Right atrium auricular region (tissue), 2 donors: ENCODE results near the gene TMX3. TPM values are rescaled to one million over a fixed set of nuclear protein-coding genes. Genes with fewer than 3 reads are reported as not detected.

ENCODE experiments used
- DNase-seq: peaks from one replicate; pipeline ENCODE4 v3.0.0-alpha.2; 2019; ENCODE audit warnings: low spot score
- H3K27ac ChIP-seq, 2 donors: fragments of 200-600 bp; sonication (generic); 1 replicate in 1 of 2; 2 replicates in 1 of 2; pipeline ENCODE4 v1.5.1; 2016 to 2019
- H3K27me3 ChIP-seq, 2 donors: fragments of 200-600 bp; sonication (generic); one replicate each; pipeline versions ENCODE4 v1.5.1 to v1.6.0; 2017 to 2019
- H3K36me3 ChIP-seq: fragments of 200-600 bp; sonication (generic); one replicate; pipeline ENCODE4 v1.5.1; 2016
- H3K4me1 ChIP-seq, 2 donors: fragments of 200-600 bp; sonication (generic); one replicate each; pipeline versions ENCODE4 v1.5.1 to v1.6.0; 2017 to 2019
- H3K4me3 ChIP-seq, 2 donors: fragments of 200-600 bp; sonication (generic); 1 replicate in 1 of 2; 2 replicates in 1 of 2; pipeline ENCODE4 v1.5.1; 2017 to 2019; ENCODE audit warnings: mild to moderate bottlenecking in 1 of 2, moderate library complexity in 1 of 2
- H3K9me3 ChIP-seq, 2 donors: fragments of 200-600 bp; sonication (generic); one replicate each; pipeline ENCODE4 v1.5.1; 2019
- CTCF ChIP-seq, 2 donors: fragments of 200-600 bp; sonication (generic); IDR thresholded peaks; one replicate each; pipeline ENCODE4 v1.5.1; 2019; ENCODE audit warnings: antibody characterized with exemption in 2 of 2
- total RNA-seq, 2 donors: library from RNA; depleted of rRNA; stranded (reverse); fragments of >200 nt; gene quantifications; one replicate each; pipeline ENCODE4 v1.1.0, GENCODE V29; 2016

TMX3 gene
- total RNA-seq, 2 donors from 2014 or later: 17.7 to 27.6 TPM

GRCh38 chr18:68742206-68742605 is 27.3 kb upstream of the TMX3 start:
- no peak for TF ChIP-seq CTCF (IDR thresholded peaks at IDR 0.05)
- H3K4me3 ChIP-seq: no peak overlapping the region
- H3K27me3 ChIP-seq: no peaks in the 10 kb centered on the region
- no peaks in the 10 kb centered on the region for H3K4me1 ChIP-seq
- H3K27ac ChIP-seq: no peak overlapping the region
- H3K36me3 ChIP-seq: no peaks in the 10 kb centered on the region
- DNase-seq: no peak
- H3K9me3 ChIP-seq: no peaks in the 10 kb centered on the region

DNA sequence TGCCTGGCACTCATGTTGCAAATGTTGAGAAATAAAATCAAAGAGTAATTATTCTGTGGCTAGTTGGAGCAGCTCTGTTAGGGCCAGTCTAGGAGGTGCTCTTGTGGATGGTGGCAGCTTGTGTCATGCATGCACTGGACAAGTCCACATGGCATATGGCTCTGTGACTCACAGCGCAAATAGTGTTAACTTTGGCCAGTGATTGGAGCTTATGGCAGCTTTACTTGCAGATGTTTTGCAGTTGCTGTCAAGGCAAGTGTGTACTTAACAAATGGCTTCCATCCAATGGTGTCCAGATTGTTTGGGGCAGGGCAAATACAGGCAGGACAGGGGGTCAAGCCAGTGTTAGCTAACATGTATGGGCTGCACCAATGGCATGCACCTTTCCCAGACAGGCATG is 26.1 kb upstream of the TMX3 start:
- no peak for DNase-seq
- H3K36me3 ChIP-seq: no peaks in the 10 kb centered on the region
- H3K4me3 ChIP-seq: no peak overlapping the region
- no peaks in the 10 kb centered on the region for H3K9me3 ChIP-seq
- no peaks in the 10 kb centered on the region for H3K27me3 ChIP-seq
- no peak for TF ChIP-seq CTCF (IDR thresholded peaks at IDR 0.05)
- H3K4me1 ChIP-seq: no peaks in the 10 kb centered on the region
- H3K27ac ChIP-seq: no peak overlapping the region

DNA sequence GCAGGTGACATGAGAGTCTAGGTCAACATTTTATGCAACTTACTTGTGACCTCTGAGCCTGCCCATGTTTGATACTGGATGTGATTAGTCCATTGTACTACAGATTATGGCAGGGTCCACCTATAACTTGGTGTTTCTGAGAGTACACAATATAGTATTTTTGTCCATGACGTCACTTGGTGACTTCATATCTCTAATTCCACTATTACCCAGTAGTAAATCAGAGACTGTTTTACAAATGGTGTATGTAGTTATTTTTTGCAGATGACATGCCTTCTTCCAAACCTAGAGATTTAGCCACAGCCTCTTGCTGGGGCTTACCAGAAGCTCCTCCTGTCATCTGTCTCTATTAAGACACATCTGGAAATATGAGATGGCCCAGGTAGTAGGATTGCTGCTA is 24.6 kb upstream of the TMX3 start:
- H3K27me3 ChIP-seq: no peaks in the 10 kb centered on the region
- no peaks in the 10 kb centered on the region for H3K4me1 ChIP-seq
- no peaks in the 10 kb centered on the region for H3K36me3 ChIP-seq
- H3K9me3 ChIP-seq: no peaks in the 10 kb centered on the region
- DNase-seq: no peak
- no peak overlapping the region for H3K4me3 ChIP-seq
- H3K27ac ChIP-seq: no peak overlapping the region
- TF ChIP-seq CTCF (IDR thresholded peaks at IDR 0.05): no peak

DNA sequence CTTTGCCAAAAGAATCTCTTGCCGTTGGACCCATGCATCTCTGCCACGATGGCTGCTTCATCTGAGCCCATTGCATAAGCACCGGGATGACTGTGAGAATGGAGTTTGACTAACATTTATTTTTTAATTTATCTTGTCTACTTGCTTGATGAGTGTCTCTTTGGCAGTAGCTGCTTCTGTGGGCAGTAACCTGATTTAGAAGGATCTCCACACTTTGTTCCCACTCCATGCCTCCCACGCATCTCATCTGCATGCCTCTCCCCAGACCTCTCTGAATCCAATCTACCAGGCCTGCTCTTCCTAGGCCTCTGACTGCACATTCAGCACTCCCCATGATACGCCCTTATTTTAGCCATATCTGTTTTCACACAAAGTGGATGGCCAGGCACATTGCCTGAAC is 23.7 kb upstream of the TMX3 start:
- Histone ChIP-seq H3K4me1 (no peaks in the 10 kb centered on the region), H3K9me3 (no peaks in the 10 kb centered on the region), H3K36me3 (no peaks in the 10 kb centered on the region), H3K4me3 (no peak overlapping the region), H3K27ac (no peak overlapping the region), H3K27me3 (no peaks in the 10 kb centered on the region)
- no peak for DNase-seq
- no peak for TF ChIP-seq CTCF (IDR thresholded peaks at IDR 0.05)

GRCh38 chr18:68735483-68736343 is 20.8 kb upstream of the TMX3 start:
- Histone ChIP-seq H3K27ac (no peak overlapping the region), H3K9me3 (no peaks in the 10 kb centered on the region), H3K27me3 (no peaks in the 10 kb centered on the region), H3K4me3 (no peak overlapping the region), H3K36me3 (no peaks in the 10 kb centered on the region), H3K4me1 (no peaks in the 10 kb centered on the region)
- peak; percentile 26 to 72 for TF ChIP-seq CTCF (IDR thresholded peaks at IDR 0.05)
- DNase-seq: no peak

GRCh38 chr18:68734308-68734707 is 19.4 kb upstream of the TMX3 start:
- Histone ChIP-seq H3K4me1 (no peaks in the 10 kb centered on the region), H3K27ac (no peak overlapping the region), H3K27me3 (no peaks in the 10 kb centered on the region), H3K4me3 (no peak overlapping the region), H3K9me3 (no peaks in the 10 kb centered on the region), H3K36me3 (no peaks in the 10 kb centered on the region)
- TF ChIP-seq CTCF (IDR thresholded peaks at IDR 0.05): no peak
- no peak for DNase-seq
